ENCODE measurements around the gene SEPTIN14.
"Not testable (repeated sequence)": the region's sequence is repeated elsewhere in the genome, so short reads cannot be mapped to it uniquely, and the experiment has no call there.

SEPTIN14 gene

DNA sequence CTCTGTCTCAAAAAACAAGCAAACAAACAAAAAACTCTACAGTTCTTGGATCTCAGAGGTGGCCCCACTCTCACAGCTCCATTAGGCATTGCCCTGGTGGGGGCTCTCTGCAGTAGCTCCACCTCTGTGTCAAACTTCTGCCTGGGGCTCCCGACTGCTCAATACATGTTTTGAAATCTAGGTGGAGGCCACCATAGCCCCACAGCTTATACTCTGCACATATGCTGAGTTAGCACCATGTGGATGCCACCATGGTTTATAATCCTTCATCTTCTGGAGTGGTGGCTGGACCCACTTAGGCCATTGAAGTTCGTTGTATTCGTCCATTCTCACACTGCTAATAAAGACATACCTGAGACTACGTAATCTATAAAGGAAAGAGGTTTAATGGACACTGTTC is 78.4 kb downstream of the SEPTIN14 start:
- DNase-seq (ENCODE audit: low read depth), result no peak

DNA sequence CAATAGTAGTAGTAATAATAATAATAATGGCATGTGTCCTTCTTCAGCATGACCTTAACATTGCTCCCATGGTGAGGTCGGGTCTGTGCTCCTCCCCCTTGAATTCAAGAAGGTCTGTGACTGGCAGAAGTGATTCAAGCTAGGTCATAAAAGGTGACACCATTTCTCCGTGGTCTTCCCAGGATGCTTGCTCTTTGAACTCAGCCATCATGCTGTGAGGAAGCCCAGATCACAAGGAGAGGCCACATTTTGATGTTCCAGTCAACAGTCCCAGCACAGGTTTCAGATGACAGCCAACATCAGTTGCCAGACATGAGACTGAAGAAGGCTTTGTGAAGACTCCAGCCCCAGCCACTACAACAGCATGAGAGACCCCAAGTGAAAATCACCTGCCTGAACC is 83.9 kb downstream of the SEPTIN14 start:
- DNase-seq (ENCODE audit: low read depth), result no peak

DNA sequence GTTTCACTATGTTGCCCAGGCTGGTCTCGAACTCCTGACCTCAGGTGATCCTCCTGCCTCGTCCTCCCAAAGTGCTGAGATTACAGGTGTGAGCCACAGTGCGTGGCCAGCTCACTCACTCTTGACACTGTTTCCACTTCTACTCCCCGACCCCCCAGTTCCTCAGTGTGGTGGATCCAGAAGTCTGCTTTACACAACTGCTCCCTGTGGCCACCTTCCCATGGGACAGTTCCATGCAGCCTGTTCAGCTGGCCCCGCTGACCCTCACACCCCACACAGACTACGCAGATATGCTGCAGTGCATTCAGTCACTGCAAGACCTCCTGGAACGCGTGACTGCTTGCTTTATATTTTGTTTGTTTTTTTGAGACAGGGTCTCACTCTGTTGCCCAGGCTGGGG is 86.4 kb downstream of the SEPTIN14 start:
- no peak for DNase-seq (ENCODE audit: low read depth)

DNA sequence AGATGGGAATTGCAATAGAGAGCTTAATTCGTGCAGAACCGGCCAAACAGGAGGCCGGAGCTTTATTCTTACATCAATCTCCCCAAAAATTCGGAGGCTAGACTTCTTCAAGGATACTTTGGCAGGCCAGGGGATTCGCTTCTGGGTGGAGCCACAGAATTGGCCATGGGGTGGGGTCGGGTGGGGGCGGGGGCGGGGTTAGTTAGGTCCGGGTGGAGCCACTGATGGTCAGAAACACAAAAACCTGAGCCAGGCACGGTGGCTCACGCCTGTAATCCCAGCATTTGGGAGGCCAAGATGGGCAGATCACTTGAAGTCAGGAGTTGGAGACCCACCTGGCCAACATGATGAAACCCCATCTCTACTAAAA is 87.5 kb downstream of the SEPTIN14 start:
- DNase-seq (ENCODE audit: low read depth), result no peak

DNA sequence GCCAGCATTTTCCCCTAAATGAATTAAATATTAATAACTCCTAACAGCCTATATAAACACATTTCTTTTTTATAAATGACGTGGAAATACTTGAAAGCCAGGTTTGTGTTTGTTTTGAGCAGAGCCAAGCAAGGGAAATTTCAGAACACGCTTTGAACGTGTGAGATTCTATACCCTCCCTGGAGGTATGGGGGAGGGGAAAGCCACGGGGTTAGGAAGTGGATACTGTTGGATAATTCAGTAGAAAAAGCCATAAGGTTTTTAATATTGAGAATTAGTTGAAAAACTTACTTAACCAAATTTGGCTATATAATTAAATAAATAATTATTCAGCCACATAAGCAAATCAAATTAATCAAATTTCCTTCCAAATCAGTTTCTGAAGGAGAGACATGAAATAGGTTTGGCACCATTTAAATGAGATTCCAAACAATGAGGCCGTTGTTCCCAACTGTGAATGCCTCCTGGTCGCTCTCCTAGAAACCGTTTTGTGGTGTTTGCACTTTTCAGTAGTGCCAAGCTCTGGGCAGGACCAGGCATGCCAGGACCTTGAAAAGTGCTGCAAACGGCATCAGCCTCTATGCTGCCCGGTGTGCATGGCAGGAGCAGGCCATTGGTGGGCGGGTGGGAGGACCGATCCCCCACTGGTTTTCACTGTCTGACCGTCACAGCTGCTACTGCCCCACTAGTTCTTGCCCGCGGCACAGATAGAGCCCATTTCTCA is 88.1 kb downstream of the SEPTIN14 start:
- DNase-seq (ENCODE audit: low read depth), result no peak

DNA sequence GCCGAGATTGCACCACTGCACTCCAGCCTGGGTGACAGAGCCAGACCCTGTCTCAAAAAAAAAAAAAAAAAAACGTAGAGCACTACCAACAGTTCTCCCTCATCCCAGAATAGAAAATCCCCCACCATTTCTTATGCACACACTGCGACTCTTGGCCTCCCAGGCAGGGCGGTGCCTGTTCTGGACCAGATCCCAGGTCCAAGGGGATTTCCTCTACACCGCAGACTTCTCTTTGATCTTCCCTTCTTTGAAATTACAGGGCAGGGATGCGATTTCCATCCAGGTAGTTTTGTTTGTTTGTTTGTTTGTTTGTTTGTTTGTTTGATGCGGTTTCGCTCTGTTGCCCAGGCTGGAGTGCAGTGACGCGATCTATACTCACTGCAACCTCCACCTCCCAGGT is 91.8 kb downstream of the SEPTIN14 start:
- no peak for DNase-seq (ENCODE audit: low read depth)

DNA sequence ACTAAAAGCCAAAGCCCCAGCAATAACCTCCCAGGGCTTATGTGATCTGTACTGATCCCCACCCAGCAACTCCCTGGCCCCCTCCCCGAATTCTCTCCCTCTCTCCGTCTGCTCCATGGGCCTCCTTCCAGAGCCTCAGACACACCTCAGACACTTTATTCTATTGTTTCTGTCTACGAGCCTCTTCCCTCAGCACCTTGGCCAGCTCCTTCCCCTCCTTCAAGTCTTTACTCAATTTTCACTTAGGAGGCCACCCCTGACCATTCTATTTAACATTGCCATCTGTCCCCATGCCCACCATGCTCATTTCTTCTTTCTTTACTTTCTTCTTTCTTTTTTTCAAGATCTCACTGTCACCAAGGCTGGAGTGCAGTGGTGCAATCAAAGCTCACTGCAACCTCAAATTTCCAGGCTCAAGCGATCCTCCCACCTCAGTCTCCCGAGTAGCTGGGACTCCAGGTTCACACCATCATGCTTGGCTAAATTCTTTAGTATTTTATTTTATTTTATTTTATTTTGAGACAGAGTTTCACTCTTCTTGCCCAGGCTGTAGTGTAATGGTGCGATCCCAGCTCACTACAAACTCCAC is 109.2 kb downstream of the SEPTIN14 start:
- DNase-seq (ENCODE audit: low read depth), result not testable (repeated sequence)

DNA sequence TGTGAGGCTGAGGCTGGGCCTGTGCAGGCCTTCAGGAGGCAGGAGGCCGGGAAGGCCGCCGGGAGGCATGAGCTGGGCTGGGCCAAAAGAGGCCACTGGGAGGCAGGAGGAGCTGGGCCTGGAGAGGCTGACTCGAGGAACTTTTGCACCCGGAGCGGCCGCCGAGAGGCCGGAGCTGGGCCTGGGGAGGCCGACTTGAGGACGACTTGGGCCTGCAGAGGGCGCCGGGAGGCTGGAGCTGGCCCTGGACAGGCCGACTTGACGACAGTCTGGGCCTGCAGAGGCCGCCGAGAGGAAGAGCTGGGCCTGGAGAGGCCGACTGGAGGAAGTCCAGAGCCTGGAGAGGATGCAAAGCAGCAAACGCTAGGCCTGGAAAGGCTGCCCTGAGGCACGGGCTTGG is 117.8 kb downstream of the SEPTIN14 start:
- not testable (repeated sequence) for DNase-seq (ENCODE audit: low read depth)

Data from activated gamma-delta T cell treated with anti-CD3 and anti-CD28 coated beads, Interleukin-2, amount 50 U/mL, for 16 hours (primary cell).